Ascending aorta (tissue), 2 donors: Measurements from ENCODE around the gene FXYD2. TPM values are rescaled to one million over a fixed set of nuclear protein-coding genes. Genes with fewer than 3 reads are reported as not detected.

Experiments used
- DNase-seq, 2 donors: peaks; one replicate each; pipeline ENCODE4 v3.0.0-alpha.2; 2019; ENCODE audit warnings: low spot score in 2 of 2
- H3K27ac ChIP-seq, 2 donors: fragments of 200-600 bp; sonication (generic); one replicate each; pipeline ENCODE4 v1.5.1; 2016 to 2017; ENCODE audit warnings: mild to moderate bottlenecking in 1 of 2
- H3K27me3 ChIP-seq: fragments of 200-600 bp; sonication (generic); one replicate; pipeline ENCODE4 v1.5.1; 2017
- H3K36me3 ChIP-seq, 2 donors: fragments of 200-600 bp; sonication (generic); one replicate each; pipeline ENCODE4 v1.5.1; 2016
- H3K4me1 ChIP-seq, 2 donors: fragments of 200-600 bp; sonication (generic); one replicate each; pipeline ENCODE4 v1.5.1; 2016 to 2017; ENCODE audit warnings: mild to moderate bottlenecking in 1 of 2
- H3K4me3 ChIP-seq, 2 donors: fragments of 200-600 bp; sonication (generic); one replicate each; pipeline ENCODE4 v1.5.1; 2016 to 2017; ENCODE audit warnings: mild to moderate bottlenecking in 1 of 2
- H3K9me3 ChIP-seq, 2 donors: fragments of 200-600 bp; sonication (generic); one replicate each; pipeline ENCODE4 v1.5.1; 2016
- CTCF ChIP-seq, 3 experiments: fragments of 200-600 bp in 2 of 3; fragments of 450-650 bp in 1 of 3; sonication (generic) in 2 of 3; IDR thresholded peaks; one replicate each; pipeline ENCODE4 v1.5.1; 2016 to 2019; ENCODE audit warnings: antibody characterized with exemption in 3 of 3, mild to moderate bottlenecking in 1 of 3, moderate library complexity in 1 of 3
- intact Hi-C: fragments of 100-400 bp; cut with DNase I; formaldehyde crosslinking; loops from one replicate; pipeline ENCODE4 v1.15.1; 2023
- total RNA-seq: library from RNA; depleted of rRNA; stranded (reverse); fragments of >200 nt; gene quantifications from one replicate; pipeline ENCODE4 v1.1.0, GENCODE V29; 2016

The FXYD2 gene
- total RNA-seq, 1 donor from 2014 or later: not detected

- intact Hi-C loops: no loop called here
- Histone ChIP-seq H3K27ac (no peak overlapping the region), H3K4me1 (no peaks in the 10 kb centered on the region), H3K9me3 (no peaks in the 10 kb centered on the region), H3K36me3 (no peaks in the 10 kb centered on the region), H3K27me3 (no peaks in the 10 kb centered on the region), H3K4me3 (no peak overlapping the region)
- TF ChIP-seq CTCF (IDR thresholded peaks at IDR 0.05): peak in 2 of 3 experiments; percentile 15 to 28
- DNase-seq: peak in 1 of 2 donors; percentile 77
Measured at GRCh38 chr11:117809236-117810055, 15.1 kb downstream of the FXYD2 start.

DNA sequence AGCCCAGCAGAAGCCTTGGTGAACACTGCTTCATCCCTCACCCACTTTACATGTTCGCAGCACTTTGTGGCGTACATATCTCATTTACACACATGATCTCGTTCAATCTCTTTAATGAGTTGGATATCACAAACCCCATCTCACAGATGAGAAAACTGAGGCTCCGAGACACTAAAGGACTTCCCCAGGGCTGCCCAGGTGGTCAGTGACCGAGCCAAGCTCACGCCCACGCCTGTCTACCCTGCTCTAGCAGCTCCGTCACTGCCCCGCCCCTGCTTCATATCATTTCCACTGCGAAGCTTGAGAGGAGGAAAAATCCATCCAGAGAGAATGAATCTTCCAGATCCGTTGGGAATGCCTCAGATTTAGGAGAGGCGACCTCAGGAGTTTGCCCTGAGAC, 15.8 kb downstream of the FXYD2 start:
- no peak for DNase-seq
- Histone ChIP-seq H3K36me3 (no peaks in the 10 kb centered on the region), H3K4me1 (no peaks in the 10 kb centered on the region), H3K9me3 (no peaks in the 10 kb centered on the region), H3K27me3 (no peaks in the 10 kb centered on the region), H3K27ac (no peak overlapping the region), H3K4me3 (no peak overlapping the region)
- TF ChIP-seq CTCF (IDR thresholded peaks at IDR 0.05): no peak
- intact Hi-C loops: no loop called here

DNA sequence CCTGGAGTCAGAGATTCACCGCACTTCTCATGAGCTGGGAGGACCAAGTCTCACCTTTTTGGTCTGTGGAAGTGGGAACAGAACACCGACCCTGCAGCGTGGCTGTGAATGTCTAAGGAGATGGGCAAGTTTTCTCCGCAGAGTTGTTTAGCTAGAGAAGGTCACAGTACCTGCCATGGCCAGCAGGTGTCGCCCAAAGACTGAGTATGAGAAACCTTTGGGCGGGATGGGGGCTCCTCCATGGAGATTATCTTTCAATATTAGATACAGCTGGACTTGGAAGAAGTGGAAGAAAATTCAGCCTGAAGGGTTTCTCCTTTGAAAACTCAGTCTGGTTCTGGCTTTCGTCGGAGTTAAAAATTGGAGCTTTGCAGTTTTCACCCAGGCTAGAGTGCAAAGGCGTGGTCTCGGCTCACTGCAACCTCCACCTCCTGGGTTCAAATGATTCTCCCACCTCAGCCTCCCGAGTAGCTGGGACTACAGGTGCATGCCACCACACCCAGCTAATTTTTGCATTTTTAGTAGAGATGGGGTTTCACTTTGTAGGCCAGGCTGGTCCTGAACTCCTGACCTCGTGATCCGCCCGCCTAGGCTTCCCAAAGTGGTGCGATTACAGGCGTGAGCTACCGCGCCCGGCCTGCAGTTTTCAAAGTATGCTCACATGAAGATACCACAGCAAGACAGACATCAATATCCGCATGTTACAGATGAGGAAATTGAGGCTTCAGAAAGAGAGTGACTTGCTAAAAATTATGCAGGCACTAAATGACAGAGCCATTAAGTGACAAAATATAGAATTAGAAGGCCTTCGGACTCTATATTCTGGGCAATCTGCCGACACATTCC, 16.8 kb downstream of the FXYD2 start:
- Histone ChIP-seq H3K36me3 (no peaks in the 10 kb centered on the region), H3K4me1 (no peaks in the 10 kb centered on the region), H3K4me3 (no peak overlapping the region), H3K27me3 (no peaks in the 10 kb centered on the region), H3K27ac (no peak overlapping the region), H3K9me3 (no peaks in the 10 kb centered on the region)
- DNase-seq: peak in 1 of 2 donors; percentile 86
- intact Hi-C loops: no loop called here
- TF ChIP-seq CTCF (IDR thresholded peaks at IDR 0.05): peak; percentile 75 to 88 (median 80)

DNA sequence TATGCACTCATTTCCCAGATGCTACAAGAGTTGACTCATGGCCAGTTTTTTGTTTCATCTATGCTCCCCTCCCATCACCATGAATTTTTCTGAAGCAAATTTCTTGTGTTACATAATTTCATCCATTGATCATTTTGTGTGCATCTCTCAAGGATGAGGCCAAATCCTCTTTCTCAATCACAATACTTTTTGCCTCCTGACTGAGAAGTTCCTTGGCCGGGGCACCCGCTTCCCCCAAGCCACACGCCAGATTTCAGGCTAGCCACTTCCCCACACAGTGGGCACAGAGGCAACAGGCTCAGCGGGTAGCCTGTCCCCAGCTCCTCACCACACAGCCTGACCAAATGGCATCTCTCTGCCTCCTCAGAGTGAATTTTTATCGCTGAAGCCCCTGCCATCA, 17.7 kb downstream of the FXYD2 start:
- no peak for TF ChIP-seq CTCF (IDR thresholded peaks at IDR 0.05)
- H3K27ac ChIP-seq: no peak overlapping the region
- no peaks in the 10 kb centered on the region for H3K9me3 ChIP-seq
- no peaks in the 10 kb centered on the region for H3K4me1 ChIP-seq
- H3K36me3 ChIP-seq: no peaks in the 10 kb centered on the region
- H3K27me3 ChIP-seq: no peaks in the 10 kb centered on the region
- no peak overlapping the region for H3K4me3 ChIP-seq
- intact Hi-C loops: no loop called here
- DNase-seq: no peak

- no peaks in the 10 kb centered on the region for H3K9me3 ChIP-seq
- no peaks in the 10 kb centered on the region for H3K4me1 ChIP-seq
- no peak overlapping the region for H3K27ac ChIP-seq
- no peaks in the 10 kb centered on the region for H3K27me3 ChIP-seq
- intact Hi-C loops: no loop called here
- TF ChIP-seq CTCF (IDR thresholded peaks at IDR 0.05): no peak
- no peak for DNase-seq
- H3K36me3 ChIP-seq: no peaks in the 10 kb centered on the region
- no peak overlapping the region for H3K4me3 ChIP-seq
Measured at GRCh38 chr11:117805045-117805444, 19.5 kb downstream of the FXYD2 start.
